GM11168 (cell line): Measurements from ENCODE around the gene PLXNC1.

Source experiments
- in situ Hi-C: fragments of 300-500 bp; cut with MboI; formaldehyde crosslinking; loops from one replicate; pipeline ENCODE4 v1.12.0; 2022; ENCODE audit warnings: low sequenced_read_pairs; ENCODE audit not compliant: unreplicated experiment

PLXNC1 gene

GRCh38 chr12:94128280-94128679, 20.1 kb upstream of the PLXNC1 start:
- in situ Hi-C loops, result loop anchor here (25.0 kb wide), 1 partner anchor 309 kb away; no protein-coding TSS in a partner anchor

- in situ Hi-C loops, result loop anchor here (25.0 kb wide), 1 partner anchor 303 kb away; no protein-coding TSS in a partner anchor
Measured at GRCh38 chr12:94133964-94134795, 14.2 kb upstream of the PLXNC1 start.

- in situ Hi-C loops, result loop anchor here (5.0 to 25.0 kb wide), 2 partner anchors 301 to 396 kb away; no protein-coding TSS in a partner anchor
Measured at GRCh38 chr12:94135896-94136295, 12.5 kb upstream of the PLXNC1 start.

GRCh38 chr12:94139816-94140215, 8.6 kb upstream of the PLXNC1 start:
- in situ Hi-C loops, result loop anchor here (5.0 to 25.0 kb wide), 2 partner anchors 297 to 392 kb away; no protein-coding TSS in a partner anchor

- in situ Hi-C loops, result loop anchor here (25.0 kb wide), 1 partner anchor 297 kb away; no protein-coding TSS in a partner anchor
Measured at GRCh38 chr12:94140556-94140955, 7.8 kb upstream of the PLXNC1 start.

- in situ Hi-C loops, result loop anchor here (25.0 kb wide), 1 partner anchor 296 kb away; no protein-coding TSS in a partner anchor
Measured at GRCh38 chr12:94141004-94141764, 7.2 kb upstream of the PLXNC1 start.

GRCh38 chr12:94141892-94142291, 6.5 kb upstream of the PLXNC1 start:
- in situ Hi-C loops, result loop anchor here (25.0 kb wide), 1 partner anchor 295 kb away; no protein-coding TSS in a partner anchor

GRCh38 chr12:94143438-94143837, 4.9 kb upstream of the PLXNC1 start:
- in situ Hi-C loops, result loop anchor here (25.0 kb wide), 1 partner anchor 294 kb away; no protein-coding TSS in a partner anchor

GRCh38 chr12:94143951-94144350, 4.4 kb upstream of the PLXNC1 start:
- in situ Hi-C loops, result loop anchor here (25.0 kb wide), 1 partner anchor 293 kb away; no protein-coding TSS in a partner anchor

GRCh38 chr12:94144781-94145180, 3.6 kb upstream of the PLXNC1 start:
- in situ Hi-C loops, result loop anchor here (25.0 kb wide), 1 partner anchor 293 kb away; no protein-coding TSS in a partner anchor

GRCh38 chr12:94145191-94145983, 3.0 kb upstream of the PLXNC1 start:
- in situ Hi-C loops, result loop anchor here (25.0 kb wide), 1 partner anchor 292 kb away; no protein-coding TSS in a partner anchor

GRCh38 chr12:94146166-94146936, 2.0 kb upstream of the PLXNC1 start:
- in situ Hi-C loops, result loop anchor here (25.0 kb wide), 1 partner anchor 291 kb away; no protein-coding TSS in a partner anchor

GRCh38 chr12:94147387-94147990, 888 bp upstream of the PLXNC1 start:
- in situ Hi-C loops, result loop anchor here (25.0 kb wide), 1 partner anchor 290 kb away; no protein-coding TSS in a partner anchor

- in situ Hi-C loops, result loop anchor here (25.0 kb wide), 1 partner anchor 289 kb away; no protein-coding TSS in a partner anchor
Measured at GRCh38 chr12:94148739-94149118, 352 bp downstream of the PLXNC1 start.

GRCh38 chr12:94149119-94149780, 873 bp downstream of the PLXNC1 start:
- in situ Hi-C loops, result loop anchor here (25.0 kb wide), 1 partner anchor 288 kb away; no protein-coding TSS in a partner anchor

GRCh38 chr12:94149781-94150239, 1.4 kb downstream of the PLXNC1 start:
- in situ Hi-C loops, result loop anchor here (25.0 kb wide), 1 partner anchor 287 kb away; no protein-coding TSS in a partner anchor

GRCh38 chr12:94150240-94151121, 2.1 kb downstream of the PLXNC1 start:
- in situ Hi-C loops, result no loop called here
